ENCODE data around the gene DOHH.

DOHH gene

DNA sequence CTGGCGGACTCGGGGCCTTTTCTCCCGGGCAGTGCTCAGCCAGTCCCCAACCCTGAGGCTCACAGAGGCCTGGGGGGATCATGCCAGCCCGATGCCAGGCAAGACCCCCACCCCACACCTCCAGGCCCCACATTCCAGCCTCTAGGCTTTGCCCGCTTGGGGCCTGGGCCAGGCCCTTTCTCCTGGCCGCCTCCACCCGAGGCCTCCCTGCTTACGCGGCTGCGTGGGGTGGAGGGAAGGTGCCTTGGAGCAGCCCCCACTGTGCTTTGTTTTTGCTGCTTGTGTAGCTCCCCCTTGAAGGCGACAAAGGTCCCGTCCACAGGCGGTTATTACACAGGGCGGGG is 58.5 kb downstream of the DOHH start:
- no peak for DNase-seq (ENCODE audit: low read depth, low spot score)

DNA sequence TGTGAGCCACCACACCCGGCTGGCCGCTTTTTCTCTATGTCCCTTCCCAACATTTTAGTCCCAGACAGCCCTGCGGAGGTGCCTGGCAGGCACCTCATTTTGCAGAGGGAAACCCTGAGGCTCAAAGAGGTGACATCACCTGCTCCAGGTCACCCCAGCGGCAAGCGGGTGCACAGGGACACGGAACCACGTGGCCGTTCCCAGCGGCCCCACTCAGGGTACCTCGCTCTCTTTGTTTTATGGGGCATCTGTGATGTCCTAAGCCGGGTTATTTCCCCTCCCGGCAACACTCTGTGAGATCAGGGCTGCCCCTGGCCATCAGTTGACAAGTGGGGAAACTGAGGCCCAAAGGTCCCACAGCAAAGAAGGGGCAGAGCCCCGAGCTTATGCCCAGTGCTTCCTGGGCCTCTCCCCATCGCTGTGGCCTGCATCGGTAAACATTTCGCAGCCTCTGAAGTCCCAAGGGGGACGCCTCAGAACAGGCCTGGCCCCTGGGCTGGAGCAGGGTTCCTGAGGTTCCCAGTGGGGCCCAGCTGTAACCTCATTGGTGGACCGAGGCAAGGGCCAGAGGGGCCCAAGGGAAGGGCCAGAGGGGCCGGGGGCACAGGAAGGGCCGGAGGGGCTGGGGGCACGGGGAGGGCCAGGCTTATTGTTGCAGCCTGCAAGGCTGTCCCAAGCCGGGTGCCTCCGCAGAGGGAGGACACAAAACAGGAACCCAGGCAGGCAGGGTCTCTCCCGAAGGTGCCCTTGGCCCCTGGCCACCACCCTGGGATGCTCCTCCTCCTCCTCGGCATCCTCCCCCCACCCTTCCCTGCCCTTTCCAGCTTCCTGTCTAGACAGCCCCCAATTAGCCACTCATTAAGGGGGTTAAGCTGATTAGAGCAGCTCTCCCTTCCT is 59.1 kb downstream of the DOHH start:
- DNase-seq (ENCODE audit: low read depth, low spot score), result no peak
